HepG2 (cell line): ENCODE results near the gene MCMBP. TPM values are rescaled to one million over a fixed set of nuclear protein-coding genes. Genes with fewer than 3 reads are reported as not detected.

Source experiments
- ATAC-seq: fragments of 200-7000 bp; cut with Tn5 transposase; 3 replicates; pipeline ENCODE4 v1.9.1; 2020; ENCODE audit warnings: mild to moderate bottlenecking, moderate library complexity
- BruUV-seq: library from RNA; stranded (reverse); fragments of 400-500 nt; replicated peaks from 2 replicates; lab custom pipeline; 2021; lab: Mats Ljungman, UMichigan
- CTCF ChIA-PET: fragments of 300-600 bp; formaldehyde crosslinking; extraction: SDS; loops from one replicate; lab custom pipeline; 2021; ENCODE audit warnings: low total read pairs, inconsistent platforms, low intra/inter-chr PET ratio; lab: Yijun Ruan, JAX
- POLR2A ChIA-PET: fragments of 350-600 bp; sonication (Branson Sonifier 250); formaldehyde crosslinking; loops from one replicate; lab custom pipeline; 2020; ENCODE audit warnings: antibody characterized with exemption, inconsistent platforms; lab: Yijun Ruan, JAX
- DNase-seq: peaks from one replicate; pipeline ENCODE4 v3.0.0-alpha.2; 2015; ENCODE audit warnings: low spot score
- FAIRE-seq: peaks from 3 replicates; lab custom pipeline; 2011; peaks lifted over from hg19 to GRCh38; lab: Jason Lieb, UNC
- H2AFZ ChIP-seq: one replicate; pipeline ENCODE4 v1.6.1; 2011; ENCODE audit warnings: low read length, inconsistent platforms
- H3K27ac ChIP-seq: fragments of 300-600 bp; 3 replicates; pipeline ENCODE4 v1.8.0; 2011; ENCODE audit warnings: mixed run types, mild to moderate bottlenecking, mixed read lengths, low read length, inconsistent platforms; ENCODE audit not compliant: insufficient read depth; ENCODE audit errors: extremely low read length
- H3K27me3 ChIP-seq, 2 experiments: fragments of 200-600 bp in 1 of 2; 2 replicates in 1 of 2; 3 replicates in 1 of 2; pipeline versions ENCODE4 v1.6.0 to v1.8.0; 2011; ENCODE audit warnings: low read length in 2 of 2, mild to moderate bottlenecking in 2 of 2, moderate library complexity in 2 of 2, inconsistent platforms in 1 of 2; ENCODE audit not compliant: insufficient read depth in 2 of 2, control insufficient read depth in 1 of 2
- H3K36me3 ChIP-seq, 2 experiments: fragments of 200-600 bp in 1 of 2; replicated peaks in 1 of 2; 2 replicates in 1 of 2; 3 replicates in 1 of 2; pipeline versions ENCODE4 v1.5.1 to v1.8.0; 2011; ENCODE audit warnings: low read length in 2 of 2, inconsistent platforms in 1 of 2; ENCODE audit not compliant: insufficient read depth in 2 of 2, control insufficient read depth in 1 of 2
- H3K4me1 ChIP-seq: 2 replicates; pipeline ENCODE4 v1.5.1; 2012; ENCODE audit warnings: low read length, inconsistent platforms; ENCODE audit not compliant: insufficient read depth
- H3K4me2 ChIP-seq: 2 replicates; pipeline ENCODE4 v1.6.0; 2011; ENCODE audit warnings: low read depth, low read length, inconsistent platforms
- H3K4me3 ChIP-seq, 3 experiments: fragments of 200-600 bp in 1 of 3; sonication (generic), shearing (Covaris generic) in 1 of 3; replicated peaks in 1 of 3; 2 replicates each; pipeline ENCODE4 v1.5.1; 2011 to 2016; ENCODE audit warnings: low read length in 3 of 3, inconsistent platforms in 2 of 3, low read depth in 2 of 3, mild to moderate bottlenecking in 2 of 3, control low read depth in 1 of 3, mixed read lengths in 1 of 3; ENCODE audit not compliant: insufficient read depth in 1 of 3
- H3K79me2 ChIP-seq: one replicate; pipeline ENCODE4 v1.6.1; 2011; ENCODE audit warnings: low read length, inconsistent platforms; ENCODE audit not compliant: insufficient read depth
- H3K9ac ChIP-seq: 2 replicates; pipeline ENCODE4 v1.6.0; 2011; ENCODE audit warnings: mild to moderate bottlenecking, low read depth, low read length, inconsistent platforms; ENCODE audit not compliant: insufficient read depth
- H3K9me3 ChIP-seq: 2 replicates; pipeline ENCODE4 v1.5.1; 2012; ENCODE audit warnings: mild to moderate bottlenecking, low read length
- H4K20me1 ChIP-seq: 2 replicates; pipeline ENCODE4 v1.6.0; 2011; ENCODE audit warnings: inconsistent platforms, mild to moderate bottlenecking, low read length, moderate library complexity; ENCODE audit not compliant: insufficient read depth
- ATF5 ChIP-seq: sonication (generic); formaldehyde crosslinking; IDR thresholded peaks from 2 replicates; pipeline ENCODE4 v1.4.0; 2020; ENCODE audit warnings: mild to moderate bottlenecking, low read depth, missing genetic modification reagents
- HES4 ChIP-seq: sonication (generic); formaldehyde crosslinking; IDR thresholded peaks from 2 replicates; pipeline ENCODE4 v1.9.0; 2021; ENCODE audit warnings: mild to moderate bottlenecking, missing genetic modification reagents, borderline replicate concordance
- HNRNPLL ChIP-seq: fragments of 200-400 bp; formaldehyde crosslinking; IDR thresholded peaks from 2 replicates; pipeline ENCODE4 v1.6.1; 2017; ENCODE audit warnings: mild to moderate bottlenecking, low read depth, low read length; ENCODE audit not compliant: poor library complexity, severe bottlenecking
- MTA3 ChIP-seq: sonication (generic); formaldehyde crosslinking; IDR thresholded peaks from 2 replicates; pipeline ENCODE4 v1.4.0; 2020; ENCODE audit warnings: missing genetic modification reagents
- NRL ChIP-seq: sonication (generic); formaldehyde crosslinking; IDR thresholded peaks from 2 replicates; pipeline ENCODE4 v1.5.0; 2020; ENCODE audit warnings: missing genetic modification reagents, mild to moderate bottlenecking, moderate library complexity, borderline replicate concordance
- RELA ChIP-seq: sonication (generic); formaldehyde crosslinking; IDR thresholded peaks from 2 replicates; pipeline ENCODE4 v1.4.0; 2020; ENCODE audit warnings: missing genetic modification reagents
- SKI ChIP-seq: fragments of 450-650 bp; IDR thresholded peaks from one replicate; pipeline ENCODE4 v1.6.1; 2018; ENCODE audit warnings: mild to moderate bottlenecking; ENCODE audit not compliant: partially characterized antibody
- TSC22D2 ChIP-seq: sonication (generic); formaldehyde crosslinking; IDR thresholded peaks from 2 replicates; pipeline ENCODE4 v1.5.1; 2020; ENCODE audit warnings: missing genetic modification reagents, mild to moderate bottlenecking, borderline replicate concordance
- ZBTB1 ChIP-seq: sonication (generic); formaldehyde crosslinking; IDR thresholded peaks from 2 replicates; pipeline ENCODE4 v1.4.0; 2020; ENCODE audit warnings: missing genetic modification reagents, borderline replicate concordance
- ZBTB34 ChIP-seq: sonication (generic); formaldehyde crosslinking; IDR thresholded peaks from 2 replicates; pipeline ENCODE4 v1.8.0; 2022; ENCODE audit warnings: mild to moderate bottlenecking, missing genetic modification reagents
- ZNF30 ChIP-seq: sonication (generic); formaldehyde crosslinking; IDR thresholded peaks from 2 replicates; pipeline ENCODE4 v1.5.0; 2020; ENCODE audit warnings: mild to moderate bottlenecking, missing genetic modification reagents
- ZNF44 ChIP-seq: sonication (generic); formaldehyde crosslinking; IDR thresholded peaks from 2 replicates; pipeline ENCODE4 v1.5.1; 2020; ENCODE audit warnings: mild to moderate bottlenecking, missing genetic modification reagents
- ZNF558 ChIP-seq: sonication (generic); formaldehyde crosslinking; IDR thresholded peaks from 2 replicates; pipeline ENCODE4 v1.9.0; 2022; ENCODE audit warnings: mild to moderate bottlenecking, missing genetic modification reagents, borderline replicate concordance
- ZNF598 ChIP-seq: sonication (generic); formaldehyde crosslinking; IDR thresholded peaks from 2 replicates; pipeline ENCODE4 v1.5.1; 2020; ENCODE audit warnings: mild to moderate bottlenecking, missing genetic modification reagents, borderline replicate concordance
- ZNF629 ChIP-seq: sonication (generic); formaldehyde crosslinking; conservative IDR thresholded peaks from 2 replicates; pipeline ENCODE4 v1.5.0; 2020; ENCODE audit warnings: missing genetic modification reagents
- WGBS: methylation state at CpG from one replicate; pipeline ENCODE4 v1.1.6; 2017; ENCODE audit warnings: low lambda C conversion rate; 5-methylcytosine and 5-hydroxymethylcytosine counted together
- in situ Hi-C: cut with HindIII; loops from 2 replicates; pipeline ENCODE4 v1.10.0; 2017; ENCODE audit warnings: low pct_unique_long_range_greater_than_20kb; ENCODE audit not compliant: extremely low pct_ligation_motif_present
- intact Hi-C: fragments of 100-400 bp; cut with micrococcal nuclease; formaldehyde crosslinking; loops from one replicate; pipeline ENCODE4 v1.10.0; 2022; ENCODE audit not compliant: unreplicated experiment
- polyA plus RNA-seq, 8 experiments: library from polyadenylated mRNA; depleted of rRNA in 3 of 8; stranded (reverse) in 7 of 8; unstranded in 1 of 8; fragments of >200 nt; fragmentation: Illumina TruSeq in 4 of 8; extraction: Trizol in 4 of 8; gene quantifications; 2 replicates each; pipeline versions ENCODE4 v1.2.1 to v1.2.3, GENCODE V29; 2011 to 2016; ENCODE audit warnings: low read depth in 4 of 8, missing spikeins in 1 of 8, mixed read lengths in 1 of 8; ENCODE audit not compliant: insufficient read depth in 1 of 8
- total RNA-seq, 5 experiments: library from RNA; depleted of rRNA; stranded (reverse); fragments of >200 nt; fragmentation: Illumina TruSeq; extraction: Trizol; gene quantifications; 2 replicates each; pipeline ENCODE4 v1.2.3, GENCODE V29; 2016; ENCODE audit warnings: low read depth in 1 of 5

Gene MCMBP
- total and polyA plus RNA-seq, 2 of the 13 experiments (the other 11 are each of a cell fraction or from before 2014, with no cell fraction given) = 35.7 to 62.4 TPM

GRCh38 chr10:119811122-119811521 lies 61.5 kb downstream of the MCMBP start:
- intact Hi-C loops (no loop called here), in situ Hi-C loops (no loop called here)
- no peak for ATAC-seq
- POLR2A ChIA-PET = no interaction called here
- H2AFZ ChIP-seq = no peak overlapping the region
- TF ChIP-seq ATF5 = no peak
- TF ChIP-seq ZBTB34 = no peak
- no peak for TF ChIP-seq ZNF30 (CRISPR knock-in tag)
- TF ChIP-seq SKI = no peak
- TF ChIP-seq ZBTB1 (CRISPR knock-in tag) = no peak
- TF ChIP-seq ZNF598 (CRISPR knock-in tag) = no peak
- TF ChIP-seq RELA (CRISPR knock-in tag) = no peak
- TF ChIP-seq ZNF629 (CRISPR knock-in tag) = no peak
- TF ChIP-seq NRL (CRISPR knock-in tag) = no peak
- TF ChIP-seq ZNF558 (CRISPR knock-in tag) = no peak
- no peak for TF ChIP-seq TSC22D2 (CRISPR knock-in tag)
- no peak for TF ChIP-seq HNRNPLL
- TF ChIP-seq ZNF44 (CRISPR knock-in tag) = no peak
- TF ChIP-seq MTA3 = no peak
- no peak for TF ChIP-seq HES4 (CRISPR knock-in tag)
- TF ChIP-seq, all 625 proteins: peak for 0
- Histone ChIP-seq H3K4me3 (no peak overlapping the region), H3K9me3 (no peaks in the 10 kb centered on the region), H3K4me1 (no peaks in the 10 kb centered on the region), H3K27ac (no peak overlapping the region), H3K27me3 (no peaks in the 10 kb centered on the region), H3K79me2 (no peaks in the 10 kb centered on the region), H3K4me2 (no peak overlapping the region), H3K36me3 (peaks cover 5 to 19% of the 10 kb centered on the region in 2 experiments; a peak in 4 of 5 replicates), H3K9ac (no peak overlapping the region), H4K20me1 (no peaks in the 10 kb centered on the region)
- WGBS = 100% methylated on average over 4 of the region's 4 CpGs
- FAIRE-seq = no peak
- DNase-seq = no peak
- CTCF ChIA-PET = no interaction called here
- no TSS peak for BruUV-seq
